ENCODE data around the gene IFI16. TPM values are rescaled to one million over a fixed set of nuclear protein-coding genes. Genes with fewer than 3 reads are reported as not detected.
"Not testable (repeated sequence)": the region's sequence is repeated elsewhere in the genome, so short reads cannot be mapped to it uniquely, and the experiment has no call there.

Gene IFI16
- total and polyA plus RNA-seq, 8 donors: 3.1 to 29.0 (median 12.3) TPM

GRCh38 chr1:159091607-159092031 lies 81.9 kb downstream of the IFI16 start:
- 64 to 78% methylated on average over 1 of the region's 1 CpG for WGBS, 2 donors
- H3K4me1 ChIP-seq: no peaks in the 10 kb centered on the region
- H3K27ac ChIP-seq: no peak overlapping the region
- H3K9me3 ChIP-seq: no peaks in the 10 kb centered on the region
- intact Hi-C loops (cut with DNase I): no loop called here
- no peak for ATAC-seq
- no peaks in the 10 kb centered on the region for H3K27me3 ChIP-seq
- no peak for TF ChIP-seq CTCF (IDR thresholded peaks at IDR 0.05)
- no peak for DNase-seq
- no peaks in the 10 kb centered on the region for H3K36me3 ChIP-seq
- no peak for FAIRE-seq
- H3K4me3 ChIP-seq: no peak overlapping the region

- FAIRE-seq (no peak), ATAC-seq (no peak), DNase-seq (no peak)
- no peaks in the 10 kb centered on the region for H3K4me1 ChIP-seq
- WGBS, 2 donors: 50 to 71% methylated on average over 3 of the region's 3 CpGs
- H3K9me3 ChIP-seq: no peaks in the 10 kb centered on the region
- intact Hi-C loops (cut with DNase I): no loop called here
- H3K4me3 ChIP-seq: no peak overlapping the region
- no peaks in the 10 kb centered on the region for H3K27me3 ChIP-seq
- no peak for TF ChIP-seq CTCF (IDR thresholded peaks at IDR 0.05)
- H3K36me3 ChIP-seq: no peaks in the 10 kb centered on the region
- no peak overlapping the region for H3K27ac ChIP-seq
Observed at GRCh38 chr1:159092036-159092760, 82.5 kb downstream of the IFI16 start.

GRCh38 chr1:159098596-159098995 lies 88.9 kb downstream of the IFI16 start:
- FAIRE-seq: no peak
- WGBS, 2 donors: 37 to 39% methylated on average over 3 of the region's 3 CpGs
- TF ChIP-seq CTCF (IDR thresholded peaks at IDR 0.05): no peak
- no peak overlapping the region for H3K4me3 ChIP-seq
- H3K27me3 ChIP-seq: no peaks in the 10 kb centered on the region
- DNase-seq: no peak
- intact Hi-C loops (cut with DNase I): no loop called here
- H3K36me3 ChIP-seq: no peaks in the 10 kb centered on the region
- ATAC-seq: no peak
- no peaks in the 10 kb centered on the region for H3K9me3 ChIP-seq
- H3K27ac ChIP-seq: no peak overlapping the region
- H3K4me1 ChIP-seq: no peaks in the 10 kb centered on the region

- WGBS, 2 donors: 47 to 62% methylated on average over 1 of the region's 1 CpG
- ATAC-seq (no peak), FAIRE-seq (no peak), DNase-seq (no peak)
- Histone ChIP-seq H3K9me3 (no peaks in the 10 kb centered on the region), H3K36me3 (no peaks in the 10 kb centered on the region), H3K27ac (no peak overlapping the region), H3K4me3 (no peak overlapping the region), H3K27me3 (no peaks in the 10 kb centered on the region), H3K4me1 (no peaks in the 10 kb centered on the region)
- intact Hi-C loops (cut with DNase I): no loop called here
- no peak for TF ChIP-seq CTCF (IDR thresholded peaks at IDR 0.05)
Observed at GRCh38 chr1:159100589-159100988, 90.9 kb downstream of the IFI16 start.

- FAIRE-seq; intact Hi-C loops (cut with DNase I); DNase-seq; H3K4me1 ChIP-seq; H3K27ac ChIP-seq; H3K9me3 ChIP-seq; H3K4me3 ChIP-seq; H3K27me3 ChIP-seq; H3K36me3 ChIP-seq: not testable (repeated sequence)
- WGBS, 2 donors: 58 to 69% methylated on average over 3 of the region's 3 CpGs
- ATAC-seq: peak in 1 of 4 donors; percentile 30
Observed at GRCh38 chr1:159103021-159103420, 93.3 kb downstream of the IFI16 start.

Other genes starting within 250 kb of the IFI16 start
- not detected for gene OR6N1, start 237.7 kb upstream of the IFI16 start, total RNA-seq
- not detected for gene OR6N1, start 237.7 kb upstream of the IFI16 start, polyA plus RNA-seq
- gene OR6N2, start 228.7 kb upstream of the IFI16 start, total RNA-seq: not detected
- gene OR6N2, start 228.7 kb upstream of the IFI16 start, polyA plus RNA-seq: not detected
- gene MNDA, start 178.6 kb upstream of the IFI16 start, total RNA-seq: 1 to 10 TPM in 3 of 6 donors, under 1 TPM in 3; 0.14 to 7.0 (median 1.5) TPM
- gene MNDA, start 178.6 kb upstream of the IFI16 start, polyA plus RNA-seq: 1 to 10 TPM in 1 of 2 donors, under 1 TPM in 1; 0.76 to 1.1 TPM
- gene PYHIN1, start 78.4 kb upstream of the IFI16 start, total RNA-seq: under 1 TPM in 4 of 6 donors, not detected in 2; 0.18 to 0.47 (median 0.26) TPM
- gene PYHIN1, start 78.4 kb upstream of the IFI16 start, polyA plus RNA-seq: under 1 TPM in 1 of 2 donors, not detected in 1; 0.12 TPM
- under 1 TPM in 3 of 6 donors, not detected in 3; 0.29 to 0.47 (median 0.37) TPM for gene AIM2, start 66.9 kb downstream of the IFI16 start, total RNA-seq
- gene AIM2, start 66.9 kb downstream of the IFI16 start, polyA plus RNA-seq: under 1 TPM; 0.07 to 0.11 TPM
- gene CADM3, start 161.7 kb downstream of the IFI16 start, total RNA-seq: 1 to 10 TPM in 1 of 6 donors, under 1 TPM in 5; 0.25 to 1.4 (median 0.65) TPM
- gene CADM3, start 161.7 kb downstream of the IFI16 start, polyA plus RNA-seq: 1 to 10 TPM; 1.0 to 1.4 TPM
- 10 to 100 TPM in 2 of 6 donors, 1 to 10 TPM in 4; 4.1 to 13.5 (median 7.2) TPM for gene ACKR1, start 195.0 kb downstream of the IFI16 start, total RNA-seq
- 10 to 100 TPM; 22.7 to 27.0 TPM for gene ACKR1, start 195.0 kb downstream of the IFI16 start, polyA plus RNA-seq